Activated T-cell treated with anti-CD3 and anti-CD28 coated beads, Interleukin-2, amount 50 U/mL, for 24 hours (primary cell): ENCODE measurements around the gene MOBP.

Experiments
- DNase-seq: peaks from one replicate; pipeline ENCODE4 v3.0.0-alpha.2; 2020
- H3K27ac Mint-ChIP-seq: 2 replicates; pipeline ENCODE4 v1.8.0; 2020; ENCODE audit warnings: mild to moderate bottlenecking, mixed read lengths
- H3K27me3 Mint-ChIP-seq: 2 replicates; pipeline ENCODE4 v1.8.0; 2020; ENCODE audit warnings: mixed read lengths
- H3K36me3 Mint-ChIP-seq: 2 replicates; pipeline ENCODE4 v1.8.0; 2020; ENCODE audit warnings: low read depth, mixed read lengths
- H3K4me1 Mint-ChIP-seq: 2 replicates; pipeline ENCODE4 v1.8.0; 2020; ENCODE audit warnings: low read depth, mixed read lengths
- H3K4me3 Mint-ChIP-seq: 2 replicates; pipeline ENCODE4 v1.8.0; 2020; ENCODE audit warnings: mild to moderate bottlenecking, moderate library complexity, mixed read lengths
- H3K9me3 Mint-ChIP-seq: 2 replicates; pipeline ENCODE4 v1.8.0; 2020; ENCODE audit warnings: mixed read lengths

The MOBP gene

DNA sequence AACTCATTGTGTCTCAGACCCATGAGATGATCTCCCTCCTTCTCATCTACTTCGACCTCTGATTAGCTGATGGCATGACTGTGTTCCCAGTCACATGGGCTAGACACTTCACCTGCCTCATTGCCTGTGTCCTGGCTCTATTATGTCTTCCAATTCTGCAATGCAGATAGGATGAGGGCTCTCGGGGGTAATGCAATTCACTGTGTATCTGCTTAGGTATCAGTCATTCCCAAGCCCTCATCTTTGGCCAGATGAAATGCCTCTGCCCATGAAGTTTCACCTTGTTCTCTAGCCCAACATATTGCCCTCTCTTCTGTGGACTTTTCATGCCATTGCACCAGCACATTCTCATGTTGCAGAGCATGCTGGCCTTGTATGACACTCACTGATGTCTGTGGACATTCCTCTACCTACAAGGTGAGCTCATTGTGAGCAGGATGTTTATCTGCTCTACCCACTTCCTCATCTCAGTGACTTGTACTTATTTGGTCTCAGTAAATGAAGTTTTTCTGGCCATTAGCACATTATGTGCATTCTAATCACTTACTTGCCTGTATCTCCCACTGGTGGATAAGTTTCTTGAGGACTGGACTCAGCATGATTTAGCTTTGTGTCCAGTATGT lies 32.3 kb downstream of the MOBP start:
- Mint-ChIP-seq H3K27me3 (peaks cover 55% of the 10 kb centered on the region), H3K9me3 (no peaks in the 10 kb centered on the region), H3K4me1 (peaks cover 10% of the 10 kb centered on the region), H3K4me3 (no peak overlapping the region), H3K27ac (no peak overlapping the region), H3K36me3 (no peaks in the 10 kb centered on the region)
- DNase-seq, result no peak

DNA sequence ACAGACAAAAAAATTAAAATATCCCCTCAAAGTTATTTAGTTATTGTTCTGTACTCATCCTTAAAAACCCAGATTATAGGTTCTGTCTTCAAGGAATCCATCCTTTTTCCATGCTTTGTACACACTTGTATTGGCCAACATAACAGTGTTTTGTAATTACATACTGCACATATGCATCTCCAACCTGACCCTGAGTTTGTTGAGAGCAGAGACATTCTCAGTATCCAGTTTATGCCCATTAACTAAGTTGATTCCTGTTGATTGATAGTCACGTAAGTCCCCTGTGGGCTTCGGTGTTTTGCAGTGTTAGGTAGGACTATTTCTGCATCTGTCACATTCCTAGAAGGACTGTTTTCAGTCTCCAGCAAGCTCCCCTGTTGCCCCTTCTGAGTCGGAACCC lies 33.6 kb downstream of the MOBP start:
- Mint-ChIP-seq H3K36me3 (no peaks in the 10 kb centered on the region), H3K4me3 (no peak overlapping the region), H3K4me1 (peaks cover 5% of the 10 kb centered on the region), H3K27me3 (peaks cover 55% of the 10 kb centered on the region), H3K27ac (no peak overlapping the region), H3K9me3 (no peaks in the 10 kb centered on the region)
- DNase-seq, result no peak

DNA sequence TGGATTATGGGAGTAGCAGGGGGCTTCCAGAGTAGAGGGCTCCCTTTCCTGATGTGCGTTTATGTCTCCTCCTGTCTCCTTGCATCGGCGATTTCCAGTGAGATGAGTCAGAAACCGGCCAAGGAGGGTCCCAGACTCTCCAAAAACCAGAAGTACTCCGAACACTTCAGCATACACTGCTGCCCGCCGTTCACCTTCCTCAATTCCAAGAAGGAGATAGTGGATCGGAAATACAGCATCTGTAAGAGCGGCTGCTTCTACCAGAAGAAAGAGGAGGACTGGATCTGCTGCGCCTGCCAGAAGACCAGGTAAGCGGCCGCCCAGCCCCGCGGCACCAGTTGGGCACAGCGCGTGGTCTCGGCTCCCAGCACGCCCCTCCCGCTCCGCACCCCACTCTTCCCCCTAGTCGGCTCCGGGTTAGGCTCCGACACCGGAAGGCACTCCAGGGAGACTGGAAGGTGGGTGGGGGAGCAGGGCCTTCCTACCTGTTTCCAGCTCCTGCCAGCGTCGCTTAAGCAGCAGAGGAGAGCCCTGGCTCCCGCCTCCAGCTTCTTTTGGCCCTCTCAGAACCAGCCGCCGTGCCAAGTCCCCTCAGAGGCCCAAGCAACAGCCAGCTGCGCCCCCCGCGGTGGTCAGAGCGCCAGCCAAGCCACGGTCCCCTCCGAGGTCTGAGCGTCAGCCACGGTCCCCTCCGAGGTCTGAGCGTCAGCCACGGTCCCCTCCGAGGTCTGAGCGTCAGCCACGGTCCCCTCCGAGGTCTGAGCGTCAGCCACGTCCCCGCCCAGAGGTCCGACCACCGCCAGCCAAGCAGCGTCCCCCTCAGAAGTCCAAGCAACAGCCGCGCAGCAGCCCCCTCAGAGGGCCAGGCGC lies 34.7 kb downstream of the MOBP start:
- Mint-ChIP-seq H3K27ac (no peak overlapping the region), H3K36me3 (no peaks in the 10 kb centered on the region), H3K4me1 (peaks cover 5% of the 10 kb centered on the region), H3K4me3 (no peak overlapping the region), H3K9me3 (no peaks in the 10 kb centered on the region), H3K27me3 (peaks cover 55% of the 10 kb centered on the region)
- no peak for DNase-seq

DNA sequence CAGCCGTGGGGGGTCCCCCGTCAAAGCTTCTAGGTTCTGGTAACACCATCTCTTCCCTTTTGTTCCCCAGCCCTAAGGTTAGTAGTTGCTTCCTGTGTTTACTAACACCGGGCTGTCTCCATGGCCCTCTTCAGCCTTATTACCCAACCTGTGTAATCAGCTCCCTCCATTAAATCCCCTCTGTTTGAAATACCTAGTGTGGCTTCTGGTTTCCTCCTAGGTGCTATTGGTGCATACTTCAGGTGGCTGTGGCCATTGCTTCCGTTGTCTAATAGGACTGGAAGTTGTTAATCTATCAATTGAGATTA lies 35.3 kb downstream of the MOBP start:
- peaks cover 5% of the 10 kb centered on the region for H3K4me1 Mint-ChIP-seq
- H3K27me3 Mint-ChIP-seq, result peaks cover 55% of the 10 kb centered on the region
- H3K9me3 Mint-ChIP-seq, result no peaks in the 10 kb centered on the region
- no peak overlapping the region for H3K4me3 Mint-ChIP-seq
- H3K36me3 Mint-ChIP-seq, result no peaks in the 10 kb centered on the region
- DNase-seq, result no peak
- H3K27ac Mint-ChIP-seq, result no peak overlapping the region

DNA sequence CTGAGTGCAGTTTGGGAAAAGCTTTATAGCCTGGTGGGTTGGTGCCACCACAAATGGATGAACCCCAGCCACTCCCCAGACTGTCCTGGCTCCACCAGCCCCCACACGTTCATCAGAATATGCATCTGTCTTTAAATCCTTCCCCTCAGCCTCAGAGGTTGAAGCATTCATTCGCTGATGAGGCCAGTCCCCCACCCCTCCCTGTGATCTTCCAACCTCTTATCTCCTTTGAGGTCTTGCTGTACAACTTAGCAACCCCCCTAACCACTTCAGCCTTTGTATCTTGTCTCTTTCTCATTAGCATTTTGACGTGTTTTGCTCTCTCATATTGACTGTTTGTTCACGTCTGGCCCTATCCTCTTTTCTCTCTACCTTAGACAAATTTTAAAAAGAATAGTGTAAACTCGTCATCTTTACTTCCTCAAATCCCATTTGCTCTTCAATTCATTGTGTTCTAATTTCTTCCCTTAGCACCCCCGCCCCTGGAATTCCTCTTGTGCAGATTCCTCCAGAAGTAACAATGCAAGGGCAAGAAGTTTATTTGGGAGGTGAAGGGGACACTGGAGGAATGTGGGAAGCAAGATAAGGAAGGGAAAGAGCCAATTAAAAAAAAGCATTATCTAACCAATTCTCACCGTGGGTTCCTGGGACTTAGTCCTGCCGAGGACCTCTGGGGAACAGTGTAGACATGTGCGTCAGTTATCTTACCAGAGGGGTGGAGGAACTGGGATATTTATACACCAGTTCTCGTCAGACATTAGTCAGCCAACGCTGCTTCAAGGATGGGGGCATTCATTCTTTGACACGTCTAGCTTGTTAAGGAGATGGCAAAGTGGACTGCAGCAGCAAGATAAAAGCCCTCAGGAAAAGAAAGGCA lies 38.6 kb downstream of the MOBP start:
- Mint-ChIP-seq H3K27ac (no peak overlapping the region), H3K4me1 (peaks cover 2% of the 10 kb centered on the region), H3K36me3 (no peaks in the 10 kb centered on the region), H3K4me3 (no peak overlapping the region), H3K9me3 (no peaks in the 10 kb centered on the region), H3K27me3 (peaks cover 36% of the 10 kb centered on the region)
- DNase-seq, result no peak

DNA sequence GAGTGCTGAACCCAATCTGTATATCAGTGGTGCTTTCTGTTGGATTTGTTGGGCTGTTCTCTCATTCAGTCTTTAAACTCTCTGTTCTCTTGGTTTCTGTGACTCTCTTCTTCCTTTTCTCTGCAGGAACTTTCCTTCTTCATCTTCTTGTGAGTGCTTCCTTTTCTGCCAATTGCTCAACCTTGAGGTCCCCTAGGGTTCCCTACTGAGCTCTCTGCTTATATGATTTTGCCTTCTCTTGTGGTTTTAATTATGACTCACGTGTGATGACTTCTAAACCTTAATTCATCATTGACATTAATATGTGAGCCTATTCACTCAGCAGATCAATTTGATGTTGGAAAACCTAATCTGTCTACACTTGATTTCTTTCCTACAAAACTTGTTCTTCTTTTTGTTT lies 39.4 kb downstream of the MOBP start:
- no peaks in the 10 kb centered on the region for H3K9me3 Mint-ChIP-seq
- no peak overlapping the region for H3K27ac Mint-ChIP-seq
- H3K27me3 Mint-ChIP-seq, result peaks cover 33% of the 10 kb centered on the region
- no peaks in the 10 kb centered on the region for H3K36me3 Mint-ChIP-seq
- no peak for DNase-seq
- no peak overlapping the region for H3K4me3 Mint-ChIP-seq
- peaks cover 2% of the 10 kb centered on the region for H3K4me1 Mint-ChIP-seq

DNA sequence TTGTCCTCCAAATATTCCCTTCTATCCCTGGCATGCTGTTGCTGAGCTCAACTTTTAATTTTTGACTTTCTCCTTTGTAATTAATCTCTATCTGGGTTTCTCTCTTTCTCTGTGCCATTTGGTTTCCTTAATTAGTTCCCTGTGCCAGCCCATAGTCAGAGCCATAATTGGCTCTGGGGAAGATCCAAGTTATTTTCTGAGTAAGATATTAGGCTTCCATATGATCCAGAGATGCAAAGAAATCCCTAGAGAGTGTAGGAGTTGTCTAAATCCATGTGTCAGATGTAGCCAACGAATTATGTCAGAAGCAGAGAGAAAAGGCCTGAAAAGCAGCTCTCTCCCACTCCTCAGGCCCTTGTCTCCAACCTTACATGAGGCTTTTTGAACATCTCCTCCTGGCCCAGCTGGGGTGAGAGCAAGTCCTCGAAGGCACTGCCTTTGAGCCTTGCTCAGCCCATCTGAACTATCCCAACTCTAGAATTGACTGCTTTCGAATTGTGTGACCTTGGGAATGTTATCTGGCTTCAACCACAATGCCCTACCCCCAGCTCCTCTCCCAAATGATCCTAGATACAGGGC lies 46.4 kb downstream of the MOBP start:
- no peaks in the 10 kb centered on the region for H3K9me3 Mint-ChIP-seq
- no peaks in the 10 kb centered on the region for H3K36me3 Mint-ChIP-seq
- no peak overlapping the region for H3K4me3 Mint-ChIP-seq
- DNase-seq, result no peak
- no peak overlapping the region for H3K27ac Mint-ChIP-seq
- no peaks in the 10 kb centered on the region for H3K4me1 Mint-ChIP-seq
- H3K27me3 Mint-ChIP-seq, result peaks cover 17% of the 10 kb centered on the region

DNA sequence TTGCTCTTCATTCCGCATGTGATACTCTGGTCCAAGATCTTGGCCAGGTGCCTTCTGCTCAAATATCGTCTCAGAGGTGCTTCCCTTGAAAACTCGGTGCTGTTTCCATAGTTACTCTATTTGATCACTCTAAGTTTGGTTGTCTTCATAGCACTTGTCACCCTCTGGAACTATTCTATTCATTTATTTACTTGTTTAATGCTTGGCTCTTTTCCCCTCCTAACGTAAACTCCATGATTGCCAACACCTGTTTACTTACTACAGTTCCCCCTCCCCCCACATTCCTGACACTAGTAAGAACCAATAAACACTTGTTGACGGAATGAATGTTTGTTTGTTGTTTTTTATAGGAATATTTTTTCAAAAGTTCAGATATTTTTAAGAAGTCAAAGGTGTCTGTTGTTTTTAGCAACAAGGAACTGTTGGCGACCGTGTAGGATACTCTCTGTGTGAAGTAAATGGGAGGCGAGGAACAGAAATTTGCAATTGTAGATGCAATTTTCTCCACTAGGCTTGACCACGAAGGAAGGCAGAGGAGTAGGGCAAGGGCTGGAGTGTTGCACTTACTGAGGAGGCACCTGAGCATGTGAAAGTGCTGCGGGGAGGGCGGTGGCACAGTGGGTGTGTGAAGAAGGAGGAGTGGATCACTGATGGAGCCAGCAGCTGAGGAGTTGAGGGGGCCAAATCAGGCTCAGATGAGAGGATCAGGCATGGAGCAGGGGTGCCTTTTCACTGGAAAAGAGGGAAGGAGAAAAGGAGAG lies 48.4 kb downstream of the MOBP start:
- no peak for DNase-seq
- Mint-ChIP-seq H3K9me3 (no peaks in the 10 kb centered on the region), H3K36me3 (no peaks in the 10 kb centered on the region), H3K27me3 (peaks cover 20% of the 10 kb centered on the region), H3K27ac (no peak overlapping the region), H3K4me3 (no peak overlapping the region), H3K4me1 (peaks cover 2% of the 10 kb centered on the region)

DNA sequence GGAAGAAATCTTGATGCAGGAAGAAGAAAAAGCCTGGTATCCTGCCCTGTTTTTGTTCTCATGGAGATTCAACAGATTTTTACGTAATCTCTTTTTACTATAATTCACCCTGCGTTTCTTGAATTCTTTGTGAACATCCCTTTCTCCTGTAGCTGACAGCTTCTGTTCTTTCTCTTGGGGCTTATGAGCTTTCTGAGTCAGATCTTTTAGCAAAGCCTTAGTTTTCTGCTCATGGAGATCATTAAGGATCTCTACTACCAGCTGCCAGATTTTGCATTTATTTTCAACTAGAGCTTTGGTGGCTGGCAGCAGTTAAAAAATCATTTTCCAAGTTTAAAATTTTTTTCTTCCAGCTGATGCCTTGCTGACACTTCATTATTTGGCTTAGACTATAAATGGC lies 51.6 kb downstream of the MOBP start:
- H3K27me3 Mint-ChIP-seq, result peaks cover 25% of the 10 kb centered on the region
- peaks cover 2% of the 10 kb centered on the region for H3K4me1 Mint-ChIP-seq
- peaks cover under 1% of the 10 kb centered on the region for H3K9me3 Mint-ChIP-seq
- H3K27ac Mint-ChIP-seq, result no peak overlapping the region
- H3K36me3 Mint-ChIP-seq, result no peaks in the 10 kb centered on the region
- no peak for DNase-seq
- no peak overlapping the region for H3K4me3 Mint-ChIP-seq

DNA sequence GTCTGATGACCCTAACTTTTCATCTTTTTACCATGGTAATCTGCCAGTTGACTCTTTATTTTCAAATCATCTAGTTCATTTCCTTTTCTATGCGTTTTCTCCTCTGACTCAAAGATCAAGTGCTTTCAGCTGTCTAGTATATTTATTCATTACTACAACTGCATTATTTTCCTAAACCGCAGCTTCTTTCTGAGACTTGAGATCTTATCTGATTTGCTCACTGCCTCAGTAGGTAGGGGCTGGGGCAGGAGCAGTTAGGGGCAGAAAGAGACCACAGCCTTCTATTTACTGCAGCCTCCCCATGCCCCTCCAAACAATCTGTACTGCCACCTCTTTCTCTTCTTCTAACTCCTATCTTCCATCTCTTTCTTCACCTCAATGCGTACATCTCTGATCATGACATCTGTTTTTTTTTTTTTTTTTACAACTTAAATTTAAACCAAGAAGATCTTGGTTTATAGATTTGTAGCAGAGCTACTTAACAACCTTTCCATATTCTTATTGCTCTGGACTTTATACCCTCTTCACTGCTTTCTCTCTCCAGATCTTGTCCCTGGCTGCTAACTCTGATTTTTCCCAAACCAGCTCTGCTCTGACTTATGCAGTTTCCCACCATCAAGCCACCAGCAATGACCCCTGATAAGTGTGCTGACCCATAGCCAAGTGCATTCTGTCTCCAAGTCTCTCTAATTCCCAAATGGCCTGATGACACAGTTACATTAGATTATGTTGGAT lies 52.2 kb downstream of the MOBP start:
- Mint-ChIP-seq H3K4me1 (peaks cover 2% of the 10 kb centered on the region), H3K9me3 (peaks cover 5% of the 10 kb centered on the region), H3K27me3 (peaks cover 25% of the 10 kb centered on the region), H3K36me3 (no peaks in the 10 kb centered on the region), H3K27ac (no peak overlapping the region), H3K4me3 (no peak overlapping the region)
- DNase-seq, result no peak

DNA sequence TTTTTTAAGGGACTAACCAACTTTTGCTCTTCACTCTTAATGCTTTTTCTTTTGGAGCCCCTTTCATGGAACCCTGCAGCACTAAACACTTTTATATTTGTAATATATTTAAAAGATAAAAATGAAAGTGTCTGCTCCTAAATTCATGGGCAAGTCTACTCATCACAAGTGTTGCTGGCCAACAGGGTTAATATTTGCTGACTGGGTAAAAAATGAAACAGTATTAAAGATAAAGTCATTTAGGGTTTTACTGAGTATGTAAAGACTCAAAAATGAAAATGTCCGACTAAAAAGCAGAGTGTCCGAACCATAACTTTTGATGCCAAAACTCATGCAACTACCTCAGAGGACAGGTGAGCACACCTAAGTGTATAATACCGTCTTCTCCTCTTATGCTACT lies 54.0 kb downstream of the MOBP start:
- DNase-seq, result no peak
- no peak overlapping the region for H3K4me3 Mint-ChIP-seq
- no peaks in the 10 kb centered on the region for H3K36me3 Mint-ChIP-seq
- no peak overlapping the region for H3K27ac Mint-ChIP-seq
- peaks cover 26% of the 10 kb centered on the region for H3K27me3 Mint-ChIP-seq
- peaks cover 11% of the 10 kb centered on the region for H3K9me3 Mint-ChIP-seq
- peaks cover 2% of the 10 kb centered on the region for H3K4me1 Mint-ChIP-seq

DNA sequence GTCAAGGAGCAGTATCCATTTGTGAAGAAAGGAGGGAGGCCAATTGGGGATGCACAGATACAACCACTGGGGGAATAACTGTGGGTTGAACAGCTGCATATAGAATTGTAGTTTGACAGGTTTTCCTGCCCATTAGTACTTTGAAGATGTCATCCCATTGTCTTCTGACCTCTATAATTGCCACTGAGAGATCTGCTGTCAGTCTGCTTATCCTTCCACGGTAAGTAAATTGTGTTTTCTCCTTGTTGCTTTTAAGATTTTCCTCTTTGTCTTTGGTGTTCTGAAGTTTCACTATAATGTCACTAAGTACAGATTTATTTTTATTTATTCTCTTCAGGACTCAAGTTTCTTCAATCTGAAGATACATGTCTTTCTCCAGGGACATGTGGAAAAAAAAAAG lies 56.6 kb downstream of the MOBP start:
- Mint-ChIP-seq H3K4me1 (peaks cover 2% of the 10 kb centered on the region), H3K9me3 (peaks cover 11% of the 10 kb centered on the region), H3K27me3 (peaks cover 35% of the 10 kb centered on the region), H3K27ac (no peak overlapping the region), H3K36me3 (no peaks in the 10 kb centered on the region), H3K4me3 (no peak overlapping the region)
- DNase-seq, result no peak

DNA sequence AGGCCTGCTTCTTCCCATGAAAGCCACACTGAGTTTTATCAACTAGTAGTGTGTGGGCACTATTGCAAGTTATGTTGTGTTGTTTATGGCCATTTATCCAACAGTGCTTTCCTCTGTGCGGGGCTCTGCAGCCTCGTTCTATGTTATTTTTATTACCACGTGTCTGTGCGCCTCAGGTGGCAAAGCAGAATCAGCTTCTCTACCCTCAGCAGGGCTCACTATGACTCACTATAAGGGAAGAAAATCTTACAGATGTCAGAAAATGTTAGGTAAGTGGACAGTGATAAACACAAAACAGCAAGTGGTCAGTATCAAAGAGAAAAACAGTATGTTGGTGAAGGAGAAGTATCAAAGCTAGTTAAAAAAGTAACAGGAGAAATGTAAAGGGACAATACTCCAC lies 61.4 kb downstream of the MOBP start:
- Mint-ChIP-seq H3K4me3 (no peak overlapping the region), H3K36me3 (no peaks in the 10 kb centered on the region), H3K4me1 (no peaks in the 10 kb centered on the region), H3K9me3 (peaks cover 11% of the 10 kb centered on the region), H3K27me3 (peaks cover 23% of the 10 kb centered on the region), H3K27ac (no peak overlapping the region)
- no peak for DNase-seq
